Panc1 (cell line): Measurements from ENCODE around the gene MFAP3.

Experiments
- CTCF ChIP-seq: fragments of 450-650 bp; IDR thresholded peaks from 2 replicates; pipeline ENCODE4 v1.5.1; 2017; ENCODE audit warnings: mild to moderate bottlenecking
- POLR2AphosphoS5 ChIP-seq: IDR thresholded peaks from 2 replicates; pipeline ENCODE4 v1.6.1; 2012; ENCODE audit warnings: mild to moderate bottlenecking, low read depth, low read length, moderate library complexity
- TCF7L2 ChIP-seq: IDR thresholded peaks from 2 replicates; pipeline ENCODE4 v1.6.1; 2011; ENCODE audit warnings: mild to moderate bottlenecking, low read depth, low read length, inconsistent platforms
- TF ChIP-seq, protein P1 (sequence below), 2 experiments: IDR thresholded peaks; 2 replicates each; pipeline ENCODE4 v1.6.1; 2011 to 2012; ENCODE audit warnings: low read depth in 2 of 2, control low read depth in 1 of 2, low read length in 1 of 2, mild to moderate bottlenecking in 1 of 2, moderate library complexity in 1 of 2; ENCODE audit not compliant: insufficient read depth in 1 of 2

DNA sequence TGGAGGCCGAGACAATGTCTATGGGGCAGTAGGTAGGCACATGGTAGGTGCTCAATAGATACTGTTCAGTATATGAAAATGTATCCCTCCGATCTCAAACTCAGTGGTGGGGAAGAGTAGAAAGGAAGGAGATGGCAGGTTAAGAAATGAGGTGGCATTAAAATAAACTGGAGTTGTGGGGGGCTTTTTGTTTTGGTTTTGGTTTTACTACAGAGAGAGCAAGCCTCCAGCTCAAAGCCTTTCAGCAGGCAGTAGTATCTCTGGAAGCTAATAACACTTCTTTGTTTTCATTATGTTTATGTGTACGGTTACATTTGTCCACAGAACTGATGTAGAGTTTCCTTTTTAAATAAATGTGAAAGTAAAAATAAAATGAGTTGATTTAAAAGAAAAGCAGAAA lies 8.6 kb downstream of the MFAP3 start:
- TF ChIP-seq CTCF (no peak), TCF7L2 (no peak), POLR2AphosphoS5 (no peak)
- TF ChIP-seq, protein P1, sequence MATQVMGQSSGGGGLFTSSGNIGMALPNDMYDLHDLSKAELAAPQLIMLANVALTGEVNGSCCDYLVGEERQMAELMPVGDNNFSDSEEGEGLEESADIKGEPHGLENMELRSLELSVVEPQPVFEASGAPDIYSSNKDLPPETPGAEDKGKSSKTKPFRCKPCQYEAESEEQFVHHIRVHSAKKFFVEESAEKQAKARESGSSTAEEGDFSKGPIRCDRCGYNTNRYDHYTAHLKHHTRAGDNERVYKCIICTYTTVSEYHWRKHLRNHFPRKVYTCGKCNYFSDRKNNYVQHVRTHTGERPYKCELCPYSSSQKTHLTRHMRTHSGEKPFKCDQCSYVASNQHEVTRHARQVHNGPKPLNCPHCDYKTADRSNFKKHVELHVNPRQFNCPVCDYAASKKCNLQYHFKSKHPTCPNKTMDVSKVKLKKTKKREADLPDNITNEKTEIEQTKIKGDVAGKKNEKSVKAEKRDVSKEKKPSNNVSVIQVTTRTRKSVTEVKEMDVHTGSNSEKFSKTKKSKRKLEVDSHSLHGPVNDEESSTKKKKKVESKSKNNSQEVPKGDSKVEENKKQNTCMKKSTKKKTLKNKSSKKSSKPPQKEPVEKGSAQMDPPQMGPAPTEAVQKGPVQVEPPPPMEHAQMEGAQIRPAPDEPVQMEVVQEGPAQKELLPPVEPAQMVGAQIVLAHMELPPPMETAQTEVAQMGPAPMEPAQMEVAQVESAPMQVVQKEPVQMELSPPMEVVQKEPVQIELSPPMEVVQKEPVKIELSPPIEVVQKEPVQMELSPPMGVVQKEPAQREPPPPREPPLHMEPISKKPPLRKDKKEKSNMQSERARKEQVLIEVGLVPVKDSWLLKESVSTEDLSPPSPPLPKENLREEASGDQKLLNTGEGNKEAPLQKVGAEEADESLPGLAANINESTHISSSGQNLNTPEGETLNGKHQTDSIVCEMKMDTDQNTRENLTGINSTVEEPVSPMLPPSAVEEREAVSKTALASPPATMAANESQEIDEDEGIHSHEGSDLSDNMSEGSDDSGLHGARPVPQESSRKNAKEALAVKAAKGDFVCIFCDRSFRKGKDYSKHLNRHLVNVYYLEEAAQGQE (IDR thresholded peaks at IDR 0.05; ENCODE audit: insufficient read depth in 1 of 2, low read depth in 2 of 2, low read length in 1 of 2): no peak
